Measurements from ENCODE around the gene C2orf72. TPM values are rescaled to one million over a fixed set of nuclear protein-coding genes. Genes with fewer than 3 reads are reported as not detected.

The C2orf72 gene
- total and polyA plus RNA-seq, 4 donors: 33.2 to 141 (median 84.9) TPM

- TF ChIP-seq, protein P1, sequence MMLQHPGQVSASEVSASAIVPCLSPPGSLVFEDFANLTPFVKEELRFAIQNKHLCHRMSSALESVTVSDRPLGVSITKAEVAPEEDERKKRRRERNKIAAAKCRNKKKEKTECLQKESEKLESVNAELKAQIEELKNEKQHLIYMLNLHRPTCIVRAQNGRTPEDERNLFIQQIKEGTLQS (IDR thresholded peaks at IDR 0.05): peak; percentile 52
- TF ChIP-seq GABPA (IDR thresholded peaks at IDR 0.05 in 1 of 2, conservative IDR thresholded peaks at IDR 0.05 in 1 of 2) (peak in 1 of 2 donors; percentile 67), JUND (IDR thresholded peaks at IDR 0.05) (peak; percentile 83 to 88), RXRA (IDR thresholded peaks at IDR 0.05) (peak; percentile 99), FOXA1 (IDR thresholded peaks at IDR 0.05) (peak; percentile 76)
These were observed 2.6 kb downstream of the C2orf72 start (continued) for GRCh38 chr2:231039821-231040364.

DNA sequence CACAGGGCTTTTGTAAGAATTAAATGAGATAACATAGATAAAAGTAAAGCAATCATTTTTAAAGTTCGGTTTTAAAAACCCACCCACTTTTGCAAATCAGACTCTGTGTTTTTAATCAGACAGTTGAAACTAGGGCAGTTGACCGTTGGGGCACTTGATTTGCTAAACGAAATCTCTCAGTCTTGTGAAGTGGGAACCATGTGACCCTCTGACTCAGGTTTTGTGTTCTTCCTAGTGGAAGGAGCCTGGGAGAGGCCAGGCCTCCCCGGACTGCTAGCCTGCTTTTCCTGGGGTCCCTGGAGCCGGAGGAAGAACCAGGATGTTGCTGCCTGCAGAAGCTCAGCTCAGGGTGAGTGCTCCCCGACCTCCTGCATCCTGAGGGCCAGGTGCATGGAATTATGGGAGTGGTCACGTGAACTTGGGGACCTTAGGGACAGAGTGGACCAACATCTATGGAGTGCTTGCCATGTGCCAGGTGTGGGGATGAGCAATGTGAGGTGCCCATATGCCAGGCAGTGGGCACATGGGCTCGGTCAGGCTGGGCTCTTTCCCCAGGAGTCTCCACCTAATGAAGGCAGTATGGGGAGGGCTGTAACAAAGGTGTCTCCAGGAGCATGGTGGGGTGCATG lies 3.9 kb downstream of the C2orf72 start:
- WGBS: 61% methylated on average over 8 of the region's 8 CpGs
- Histone ChIP-seq H3K9me3 (ENCODE audit: control insufficient read depth in 4 of 4, low read length in 3 of 4) (no peaks in the 10 kb centered on the region), H3K9ac (ENCODE audit: low read depth in 1 of 2, low read length in 2 of 2) (peak overlapping the region in 1 of 2 donors; percentile 68), H3K36me3 (ENCODE audit: control insufficient read depth in 4 of 4, insufficient read depth in 3 of 4, low read depth in 1 of 4, low read length in 3 of 4) (peaks cover 2 to 19% (median 8%) of the 10 kb centered on the region in 4 donors), H3K4me3 (ENCODE audit: low read depth in 1 of 3, low read length in 3 of 3) (no peak overlapping the region), H3K4me1 (ENCODE audit: control insufficient read depth in 4 of 4, insufficient read depth in 4 of 4, low read length in 3 of 4) (peaks cover 1 to 44% (median 39%) of the 10 kb centered on the region in 4 donors), H3K27ac (ENCODE audit: low read depth in 1 of 2, low read length in 2 of 2) (peak overlapping the region; percentile 3 to 74), H3K27me3 (ENCODE audit: control insufficient read depth in 4 of 4, insufficient read depth in 4 of 4, low read length in 3 of 4) (no peaks in the 10 kb centered on the region)
- TF ChIP-seq RXRA (IDR thresholded peaks at IDR 0.05): peak; percentile 42 to 49
- no peak for TF ChIP-seq JUND (IDR thresholded peaks at IDR 0.05)
- DNase-seq (ENCODE audit: low spot score): no peak

GRCh38 chr2:231043796-231044195 lies 6.5 kb downstream of the C2orf72 start:
- TF ChIP-seq GABPA (IDR thresholded peaks at IDR 0.05 in 1 of 2, conservative IDR thresholded peaks at IDR 0.05 in 1 of 2) (no peak), JUND (IDR thresholded peaks at IDR 0.05) (no peak), FOXA2 (IDR thresholded peaks at IDR 0.05) (no peak), FOXA1 (IDR thresholded peaks at IDR 0.05) (no peak), REST (IDR thresholded peaks at IDR 0.05) (no peak), EGR1 (IDR thresholded peaks at IDR 0.05; ENCODE audit: low read depth in 2 of 2) (no peak), HNF4G (IDR thresholded peaks at IDR 0.05) (no peak), HNF4A (conservative IDR thresholded peaks at IDR 0.05) (no peak), CTCF (IDR thresholded peaks at IDR 0.05; ENCODE audit: low read depth, low read length, missing input control) (no peak), YY1 (IDR thresholded peaks at IDR 0.05) (no peak), RAD21 (IDR thresholded peaks at IDR 0.05) (no peak), TAF1 (conservative IDR thresholded peaks at IDR 0.05) (no peak), RXRA (IDR thresholded peaks at IDR 0.05) (no peak), SP1 (IDR thresholded peaks at IDR 0.05) (no peak)
- TF ChIP-seq, protein P2, sequence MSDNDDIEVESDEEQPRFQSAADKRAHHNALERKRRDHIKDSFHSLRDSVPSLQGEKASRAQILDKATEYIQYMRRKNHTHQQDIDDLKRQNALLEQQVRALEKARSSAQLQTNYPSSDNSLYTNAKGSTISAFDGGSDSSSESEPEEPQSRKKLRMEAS (IDR thresholded peaks at IDR 0.05): no peak
- Histone ChIP-seq H3K9ac (ENCODE audit: low read depth in 1 of 2, low read length in 2 of 2) (no peak overlapping the region), H3K4me1 (ENCODE audit: control insufficient read depth in 4 of 4, insufficient read depth in 4 of 4, low read length in 3 of 4) (peaks cover 14 to 63% (median 56%) of the 10 kb centered on the region in 4 donors), H3K27ac (ENCODE audit: low read depth in 1 of 2, low read length in 2 of 2) (no peak overlapping the region), H3K36me3 (ENCODE audit: control insufficient read depth in 4 of 4, insufficient read depth in 3 of 4, low read depth in 1 of 4, low read length in 3 of 4) (peaks cover 6 to 25% (median 12%) of the 10 kb centered on the region in 4 donors), H3K9me3 (ENCODE audit: control insufficient read depth in 4 of 4, low read length in 3 of 4) (no peaks in the 10 kb centered on the region), H3K4me3 (ENCODE audit: low read depth in 1 of 3, low read length in 3 of 3) (no peak overlapping the region), H3K27me3 (ENCODE audit: control insufficient read depth in 4 of 4, insufficient read depth in 4 of 4, low read length in 3 of 4) (no peaks in the 10 kb centered on the region)
- DNase-seq (ENCODE audit: low spot score): no peak
- WGBS: 93% methylated on average over 4 of the region's 4 CpGs
